ENCODE data around the gene GNAZ.

GNAZ gene

GRCh38 chr22:23103199-23103954, 33.1 kb downstream of the GNAZ start:
- H3K9ac ChIP-seq (ENCODE audit: low read depth, low read length): no peak overlapping the region
- H3K9me3 ChIP-seq (ENCODE audit: control insufficient read depth, insufficient read depth, low read length): no peaks in the 10 kb centered on the region
- no peaks in the 10 kb centered on the region for H3K36me3 ChIP-seq (ENCODE audit: control insufficient read depth, insufficient read depth, low read length)
- H3K4me3 ChIP-seq (ENCODE audit: low read depth, low read length): no peak overlapping the region
- H3K27me3 ChIP-seq (ENCODE audit: control insufficient read depth, insufficient read depth, low read length): no peaks in the 10 kb centered on the region
- no peaks in the 10 kb centered on the region for H3K4me1 ChIP-seq (ENCODE audit: control insufficient read depth, insufficient read depth, low read length)

GRCh38 chr22:23104187-23104971, 34.1 kb downstream of the GNAZ start:
- Histone ChIP-seq H3K9ac (ENCODE audit: low read depth, low read length) (no peak overlapping the region), H3K4me3 (ENCODE audit: low read depth, low read length) (no peak overlapping the region), H3K27me3 (ENCODE audit: control insufficient read depth, insufficient read depth, low read length) (no peaks in the 10 kb centered on the region), H3K36me3 (ENCODE audit: control insufficient read depth, insufficient read depth, low read length) (no peaks in the 10 kb centered on the region), H3K9me3 (ENCODE audit: control insufficient read depth, insufficient read depth, low read length) (no peaks in the 10 kb centered on the region), H3K4me1 (ENCODE audit: control insufficient read depth, insufficient read depth, low read length) (no peaks in the 10 kb centered on the region)

GRCh38 chr22:23105304-23105703, 35.0 kb downstream of the GNAZ start:
- Histone ChIP-seq H3K4me1 (ENCODE audit: control insufficient read depth, insufficient read depth, low read length) (no peaks in the 10 kb centered on the region), H3K36me3 (ENCODE audit: control insufficient read depth, insufficient read depth, low read length) (no peaks in the 10 kb centered on the region), H3K9ac (ENCODE audit: low read depth, low read length) (no peak overlapping the region), H3K4me3 (ENCODE audit: low read depth, low read length) (no peak overlapping the region), H3K27me3 (ENCODE audit: control insufficient read depth, insufficient read depth, low read length) (no peaks in the 10 kb centered on the region), H3K9me3 (ENCODE audit: control insufficient read depth, insufficient read depth, low read length) (no peaks in the 10 kb centered on the region)

GRCh38 chr22:23105919-23106318, 35.6 kb downstream of the GNAZ start:
- H3K36me3 ChIP-seq (ENCODE audit: control insufficient read depth, insufficient read depth, low read length): no peaks in the 10 kb centered on the region
- H3K9ac ChIP-seq (ENCODE audit: low read depth, low read length): no peak overlapping the region
- H3K4me3 ChIP-seq (ENCODE audit: low read depth, low read length): no peak overlapping the region
- no peaks in the 10 kb centered on the region for H3K4me1 ChIP-seq (ENCODE audit: control insufficient read depth, insufficient read depth, low read length)
- no peaks in the 10 kb centered on the region for H3K27me3 ChIP-seq (ENCODE audit: control insufficient read depth, insufficient read depth, low read length)
- no peaks in the 10 kb centered on the region for H3K9me3 ChIP-seq (ENCODE audit: control insufficient read depth, insufficient read depth, low read length)

GRCh38 chr22:23106344-23106743, 36.0 kb downstream of the GNAZ start:
- no peak overlapping the region for H3K9ac ChIP-seq (ENCODE audit: low read depth, low read length)
- no peaks in the 10 kb centered on the region for H3K4me1 ChIP-seq (ENCODE audit: control insufficient read depth, insufficient read depth, low read length)
- no peaks in the 10 kb centered on the region for H3K36me3 ChIP-seq (ENCODE audit: control insufficient read depth, insufficient read depth, low read length)
- H3K27me3 ChIP-seq (ENCODE audit: control insufficient read depth, insufficient read depth, low read length): no peaks in the 10 kb centered on the region
- no peak overlapping the region for H3K4me3 ChIP-seq (ENCODE audit: low read depth, low read length)
- H3K9me3 ChIP-seq (ENCODE audit: control insufficient read depth, insufficient read depth, low read length): no peaks in the 10 kb centered on the region

GRCh38 chr22:23106906-23107367, 36.6 kb downstream of the GNAZ start:
- H3K4me1 ChIP-seq (ENCODE audit: control insufficient read depth, insufficient read depth, low read length): no peaks in the 10 kb centered on the region
- no peaks in the 10 kb centered on the region for H3K9me3 ChIP-seq (ENCODE audit: control insufficient read depth, insufficient read depth, low read length)
- H3K36me3 ChIP-seq (ENCODE audit: control insufficient read depth, insufficient read depth, low read length): no peaks in the 10 kb centered on the region
- no peak overlapping the region for H3K4me3 ChIP-seq (ENCODE audit: low read depth, low read length)
- no peaks in the 10 kb centered on the region for H3K27me3 ChIP-seq (ENCODE audit: control insufficient read depth, insufficient read depth, low read length)
- no peak overlapping the region for H3K9ac ChIP-seq (ENCODE audit: low read depth, low read length)

GRCh38 chr22:23107487-23108248, 37.3 kb downstream of the GNAZ start:
- no peaks in the 10 kb centered on the region for H3K9me3 ChIP-seq (ENCODE audit: control insufficient read depth, insufficient read depth, low read length)
- no peaks in the 10 kb centered on the region for H3K4me1 ChIP-seq (ENCODE audit: control insufficient read depth, insufficient read depth, low read length)
- H3K4me3 ChIP-seq (ENCODE audit: low read depth, low read length): no peak overlapping the region
- H3K36me3 ChIP-seq (ENCODE audit: control insufficient read depth, insufficient read depth, low read length): no peaks in the 10 kb centered on the region
- H3K27me3 ChIP-seq (ENCODE audit: control insufficient read depth, insufficient read depth, low read length): no peaks in the 10 kb centered on the region
- H3K9ac ChIP-seq (ENCODE audit: low read depth, low read length): no peak overlapping the region

- Histone ChIP-seq H3K9ac (ENCODE audit: low read depth, low read length) (no peak overlapping the region), H3K4me1 (ENCODE audit: control insufficient read depth, insufficient read depth, low read length) (no peaks in the 10 kb centered on the region)
Observed at GRCh38 chr22:23108249-23109078, 38.1 kb downstream of the GNAZ start.

GRCh38 chr22:23109079-23109347, 38.7 kb downstream of the GNAZ start:
- no peaks in the 10 kb centered on the region for H3K27me3 ChIP-seq (ENCODE audit: control insufficient read depth, insufficient read depth, low read length)
- no peak overlapping the region for H3K4me3 ChIP-seq (ENCODE audit: low read depth, low read length)
- no peaks in the 10 kb centered on the region for H3K36me3 ChIP-seq (ENCODE audit: control insufficient read depth, insufficient read depth, low read length)
- no peak overlapping the region for H3K9ac ChIP-seq (ENCODE audit: low read depth, low read length)
- H3K9me3 ChIP-seq (ENCODE audit: control insufficient read depth, insufficient read depth, low read length): no peaks in the 10 kb centered on the region
- H3K4me1 ChIP-seq (ENCODE audit: control insufficient read depth, insufficient read depth, low read length): no peaks in the 10 kb centered on the region

More at GRCh38 chr22:23108249-23109078, 38.1 kb downstream of the GNAZ start:
- no peaks in the 10 kb centered on the region for H3K36me3 ChIP-seq (ENCODE audit: control insufficient read depth, insufficient read depth, low read length)
- no peaks in the 10 kb centered on the region for H3K9me3 ChIP-seq (ENCODE audit: control insufficient read depth, insufficient read depth, low read length)
- H3K27me3 ChIP-seq (ENCODE audit: control insufficient read depth, insufficient read depth, low read length): no peaks in the 10 kb centered on the region
- H3K4me3 ChIP-seq (ENCODE audit: low read depth, low read length): no peak overlapping the region

- H3K9me3 ChIP-seq (ENCODE audit: control insufficient read depth, insufficient read depth, low read length): no peaks in the 10 kb centered on the region
- H3K9ac ChIP-seq (ENCODE audit: low read depth, low read length): no peak overlapping the region
- H3K4me3 ChIP-seq (ENCODE audit: low read depth, low read length): no peak overlapping the region
- no peaks in the 10 kb centered on the region for H3K4me1 ChIP-seq (ENCODE audit: control insufficient read depth, insufficient read depth, low read length)
- H3K27me3 ChIP-seq (ENCODE audit: control insufficient read depth, insufficient read depth, low read length): no peaks in the 10 kb centered on the region
- no peaks in the 10 kb centered on the region for H3K36me3 ChIP-seq (ENCODE audit: control insufficient read depth, insufficient read depth, low read length)
Observed at GRCh38 chr22:23109441-23109978, 39.2 kb downstream of the GNAZ start.

Measured in iPS-15b (cell line).